Neural cell (in vitro differentiated cells): ENCODE measurements around the gene CARD14. TPM values are rescaled to one million over a fixed set of nuclear protein-coding genes. Genes with fewer than 3 reads are reported as not detected.

Experiments
- H2AFZ ChIP-seq: fragments of 200-600, 300-800 bp; sonication (generic), shearing (Covaris generic); 2 replicates; pipeline ENCODE4 v1.6.0; 2014; ENCODE audit warnings: low read depth, mild to moderate bottlenecking, antibody characterized with exemption, low read length, moderate library complexity
- H3F3A ChIP-seq: fragments of 200-600 bp; shearing (Covaris generic); 2 replicates; pipeline ENCODE4 v1.6.1; 2016; ENCODE audit warnings: mild to moderate bottlenecking, moderate library complexity, mixed read lengths, antibody characterized with exemption, low read length; ENCODE audit not compliant: insufficient read depth, poor library complexity, severe bottlenecking
- H3K27ac ChIP-seq: fragments of 200-600, 300-800 bp; sonication (generic), shearing (Covaris generic); 2 replicates; pipeline ENCODE4 v1.5.1; 2014; ENCODE audit warnings: mild to moderate bottlenecking, low read length, moderate library complexity
- H3K27me3 ChIP-seq: fragments of 300-800, 200-600 bp; sonication (generic), shearing (Covaris generic); 2 replicates; pipeline ENCODE4 v1.6.0; 2014; ENCODE audit warnings: mild to moderate bottlenecking, low read depth, low read length, moderate library complexity; ENCODE audit not compliant: insufficient read depth
- H3K36me3 ChIP-seq: fragments of 300-800, 200-600 bp; sonication (generic), shearing (Covaris generic); 2 replicates; pipeline ENCODE4 v1.5.1; 2014; ENCODE audit warnings: mild to moderate bottlenecking, antibody characterized with exemption, low read length, moderate library complexity; ENCODE audit not compliant: insufficient read depth
- H3K4me2 ChIP-seq: fragments of 300-800, 200-600 bp; sonication (generic), shearing (Covaris generic); 2 replicates; pipeline ENCODE4 v1.6.0; 2014; ENCODE audit warnings: mild to moderate bottlenecking, low read length
- H3K4me3 ChIP-seq: fragments of 300-800, 200-600 bp; sonication (generic), shearing (Covaris generic); 2 replicates; pipeline ENCODE4 v1.5.1; 2014; ENCODE audit warnings: mild to moderate bottlenecking, low read length, moderate library complexity
- H3K79me2 ChIP-seq: fragments of 200-600 bp; shearing (Covaris generic); replicated peaks from 2 replicates; pipeline ENCODE4 v1.6.0; 2014; ENCODE audit warnings: mild to moderate bottlenecking, low read length, moderate library complexity; ENCODE audit not compliant: insufficient read depth
- H3K9ac ChIP-seq: fragments of 300-800, 200-600 bp; sonication (generic), shearing (Covaris generic); 2 replicates; pipeline ENCODE4 v1.6.1; 2016; ENCODE audit warnings: mild to moderate bottlenecking, low read length, mixed read lengths
- H3K9me2 ChIP-seq: fragments of 200-600 bp; shearing (Covaris generic); 2 replicates; pipeline ENCODE4 v1.6.1; 2016; ENCODE audit warnings: mild to moderate bottlenecking, low read length, mixed read lengths; ENCODE audit not compliant: insufficient read depth
- H3K9me3 ChIP-seq: fragments of 200-600, 300-800 bp; sonication (generic), shearing (Covaris generic); 2 replicates; pipeline ENCODE4 v1.6.1; 2016; ENCODE audit warnings: mild to moderate bottlenecking, mixed run types, low read length, moderate library complexity, mixed read lengths
- H4K20me1 ChIP-seq: fragments of 200-600 bp; shearing (Covaris generic); 2 replicates; pipeline ENCODE4 v1.6.1; 2016; ENCODE audit warnings: mild to moderate bottlenecking, mixed run types; ENCODE audit not compliant: insufficient read depth
- EP300 ChIP-seq: fragments of 450-650 bp; conservative IDR thresholded peaks from 2 replicates; pipeline ENCODE4 v1.6.1; 2014; ENCODE audit warnings: antibody characterized with exemption, mild to moderate bottlenecking, moderate library complexity; ENCODE audit not compliant: poor library complexity, severe bottlenecking
- EZH2 ChIP-seq: fragments of 200-600, 300-800 bp; shearing (Covaris generic), sonication (generic); IDR thresholded peaks from 2 replicates; pipeline ENCODE4 v1.6.1; 2014; ENCODE audit warnings: antibody characterized with exemption, low read length, borderline replicate concordance, mild to moderate bottlenecking; ENCODE audit not compliant: insufficient read depth, poor library complexity, severe bottlenecking
- MXI1 ChIP-seq: fragments of 450-650 bp; conservative IDR thresholded peaks from 2 replicates; pipeline ENCODE4 v1.6.1; 2014; ENCODE audit warnings: antibody characterized with exemption, mild to moderate bottlenecking; ENCODE audit not compliant: poor library complexity, severe bottlenecking
- POLR2AphosphoS5 ChIP-seq: IDR thresholded peaks from 2 replicates; pipeline ENCODE4 v1.6.1; 2012
- RAD21 ChIP-seq: fragments of 450-650 bp; conservative IDR thresholded peaks from 2 replicates; pipeline ENCODE4 v1.6.1; 2014; ENCODE audit warnings: antibody characterized with exemption, mild to moderate bottlenecking, moderate library complexity
- SMC3 ChIP-seq: fragments of 450-650 bp; conservative IDR thresholded peaks from 2 replicates; pipeline ENCODE4 v1.6.1; 2014; ENCODE audit warnings: antibody characterized with exemption, mild to moderate bottlenecking, moderate library complexity; ENCODE audit not compliant: poor library complexity
- TAF1 ChIP-seq: IDR thresholded peaks from 2 replicates; pipeline ENCODE4 v1.6.1; 2012; ENCODE audit warnings: low read depth
- polyA plus RNA-seq: library from polyadenylated mRNA; depleted of rRNA; stranded (reverse); fragments of >200 nt; gene quantifications from 2 replicates; pipeline ENCODE4 v1.2.3, GENCODE V29; 2014
- TF ChIP-seq, protein P1 (sequence below): IDR thresholded peaks from 2 replicates; pipeline ENCODE4 v1.6.1; 2012; ENCODE audit warnings: borderline replicate concordance
- TF ChIP-seq, protein P2 (sequence below): fragments of 450-650 bp; IDR thresholded peaks from 2 replicates; pipeline ENCODE4 v1.5.1; 2014; ENCODE audit warnings: antibody characterized with exemption, mild to moderate bottlenecking, moderate library complexity; ENCODE audit not compliant: poor library complexity, severe bottlenecking

Gene CARD14
- polyA plus RNA-seq, 1 donor from 2014 or later, result 0.12 TPM

DNA sequence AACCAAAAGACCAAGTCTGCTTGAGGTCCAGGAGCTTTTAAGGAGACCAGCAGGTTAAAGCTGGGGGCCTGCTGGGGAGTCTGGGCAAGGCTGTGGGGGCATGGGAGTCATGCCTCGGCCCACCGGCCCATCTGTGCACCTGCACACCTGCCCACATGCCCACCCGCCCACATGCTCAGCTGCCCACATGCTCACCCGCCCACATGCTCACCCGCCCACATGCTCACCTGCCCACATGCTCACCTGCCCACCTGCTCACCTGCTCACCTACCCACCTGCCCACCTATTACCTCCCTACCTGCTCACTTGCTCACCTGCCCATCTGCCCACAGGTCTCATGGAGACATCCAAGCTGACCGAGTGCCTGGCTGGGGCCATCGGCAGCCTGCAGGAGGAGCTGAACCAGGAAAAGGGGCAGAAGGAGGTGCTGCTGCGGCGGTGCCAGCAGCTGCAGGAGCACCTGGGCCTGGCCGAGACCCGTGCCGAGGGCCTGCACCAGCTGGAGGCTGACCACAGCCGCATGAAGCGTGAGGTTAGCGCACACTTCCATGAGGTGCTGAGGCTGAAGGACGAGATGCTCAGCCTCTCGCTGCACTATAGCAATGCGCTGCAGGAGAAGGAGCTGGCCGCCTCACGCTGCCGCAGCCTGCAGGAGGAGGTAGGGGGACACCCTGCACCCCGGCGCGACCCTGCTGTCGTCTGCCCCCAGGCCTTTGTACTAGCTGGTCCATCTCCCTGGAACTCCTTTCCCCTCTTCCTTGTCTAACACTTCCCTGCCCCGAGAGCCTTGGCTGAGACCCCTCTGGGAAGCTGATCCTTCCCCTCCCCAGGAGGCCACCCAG is 14.0 kb downstream of the CARD14 start:
- Histone ChIP-seq H3K4me3 (no peak overlapping the region), H3K9me2 (no peaks in the 10 kb centered on the region), H3K79me2 (no peaks in the 10 kb centered on the region), H3K9me3 (no peaks in the 10 kb centered on the region), H3K4me2 (no peak overlapping the region), H3K27ac (no peak overlapping the region), H2AFZ (no peak overlapping the region), H3K27me3 (no peaks in the 10 kb centered on the region), H3K9ac (no peak overlapping the region), H4K20me1 (no peaks in the 10 kb centered on the region), H3F3A (no peaks in the 10 kb centered on the region), H3K36me3 (no peaks in the 10 kb centered on the region)
- TF ChIP-seq EZH2 (no peak), EP300 (no peak), TAF1 (no peak), SMC3 (no peak), RAD21 (no peak), POLR2AphosphoS5 (no peak), MXI1 (no peak)
- TF ChIP-seq, protein P1, sequence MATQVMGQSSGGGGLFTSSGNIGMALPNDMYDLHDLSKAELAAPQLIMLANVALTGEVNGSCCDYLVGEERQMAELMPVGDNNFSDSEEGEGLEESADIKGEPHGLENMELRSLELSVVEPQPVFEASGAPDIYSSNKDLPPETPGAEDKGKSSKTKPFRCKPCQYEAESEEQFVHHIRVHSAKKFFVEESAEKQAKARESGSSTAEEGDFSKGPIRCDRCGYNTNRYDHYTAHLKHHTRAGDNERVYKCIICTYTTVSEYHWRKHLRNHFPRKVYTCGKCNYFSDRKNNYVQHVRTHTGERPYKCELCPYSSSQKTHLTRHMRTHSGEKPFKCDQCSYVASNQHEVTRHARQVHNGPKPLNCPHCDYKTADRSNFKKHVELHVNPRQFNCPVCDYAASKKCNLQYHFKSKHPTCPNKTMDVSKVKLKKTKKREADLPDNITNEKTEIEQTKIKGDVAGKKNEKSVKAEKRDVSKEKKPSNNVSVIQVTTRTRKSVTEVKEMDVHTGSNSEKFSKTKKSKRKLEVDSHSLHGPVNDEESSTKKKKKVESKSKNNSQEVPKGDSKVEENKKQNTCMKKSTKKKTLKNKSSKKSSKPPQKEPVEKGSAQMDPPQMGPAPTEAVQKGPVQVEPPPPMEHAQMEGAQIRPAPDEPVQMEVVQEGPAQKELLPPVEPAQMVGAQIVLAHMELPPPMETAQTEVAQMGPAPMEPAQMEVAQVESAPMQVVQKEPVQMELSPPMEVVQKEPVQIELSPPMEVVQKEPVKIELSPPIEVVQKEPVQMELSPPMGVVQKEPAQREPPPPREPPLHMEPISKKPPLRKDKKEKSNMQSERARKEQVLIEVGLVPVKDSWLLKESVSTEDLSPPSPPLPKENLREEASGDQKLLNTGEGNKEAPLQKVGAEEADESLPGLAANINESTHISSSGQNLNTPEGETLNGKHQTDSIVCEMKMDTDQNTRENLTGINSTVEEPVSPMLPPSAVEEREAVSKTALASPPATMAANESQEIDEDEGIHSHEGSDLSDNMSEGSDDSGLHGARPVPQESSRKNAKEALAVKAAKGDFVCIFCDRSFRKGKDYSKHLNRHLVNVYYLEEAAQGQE, result no peak
- TF ChIP-seq, protein P2, sequence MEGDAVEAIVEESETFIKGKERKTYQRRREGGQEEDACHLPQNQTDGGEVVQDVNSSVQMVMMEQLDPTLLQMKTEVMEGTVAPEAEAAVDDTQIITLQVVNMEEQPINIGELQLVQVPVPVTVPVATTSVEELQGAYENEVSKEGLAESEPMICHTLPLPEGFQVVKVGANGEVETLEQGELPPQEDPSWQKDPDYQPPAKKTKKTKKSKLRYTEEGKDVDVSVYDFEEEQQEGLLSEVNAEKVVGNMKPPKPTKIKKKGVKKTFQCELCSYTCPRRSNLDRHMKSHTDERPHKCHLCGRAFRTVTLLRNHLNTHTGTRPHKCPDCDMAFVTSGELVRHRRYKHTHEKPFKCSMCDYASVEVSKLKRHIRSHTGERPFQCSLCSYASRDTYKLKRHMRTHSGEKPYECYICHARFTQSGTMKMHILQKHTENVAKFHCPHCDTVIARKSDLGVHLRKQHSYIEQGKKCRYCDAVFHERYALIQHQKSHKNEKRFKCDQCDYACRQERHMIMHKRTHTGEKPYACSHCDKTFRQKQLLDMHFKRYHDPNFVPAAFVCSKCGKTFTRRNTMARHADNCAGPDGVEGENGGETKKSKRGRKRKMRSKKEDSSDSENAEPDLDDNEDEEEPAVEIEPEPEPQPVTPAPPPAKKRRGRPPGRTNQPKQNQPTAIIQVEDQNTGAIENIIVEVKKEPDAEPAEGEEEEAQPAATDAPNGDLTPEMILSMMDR, result no peak

DNA sequence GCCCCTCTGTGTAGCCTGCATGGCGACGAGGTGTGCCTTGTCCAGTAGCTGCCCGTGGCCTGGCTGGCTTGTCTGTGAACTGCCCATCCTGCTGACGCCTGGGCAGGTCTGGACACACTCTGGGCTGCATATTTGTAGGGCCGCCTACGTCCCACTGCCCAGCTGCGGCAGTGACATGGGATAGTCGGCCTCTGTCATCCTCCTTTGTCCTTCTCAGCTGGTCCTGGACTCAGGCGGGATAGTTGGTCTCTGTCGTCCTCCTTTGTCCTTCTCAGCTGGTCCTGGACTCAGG is 14.5 kb downstream of the CARD14 start:
- Histone ChIP-seq H3K9ac (no peak overlapping the region), H3F3A (no peaks in the 10 kb centered on the region), H3K36me3 (no peaks in the 10 kb centered on the region), H3K9me3 (no peaks in the 10 kb centered on the region), H3K79me2 (no peaks in the 10 kb centered on the region), H3K27ac (no peak overlapping the region), H3K4me3 (no peak overlapping the region), H3K27me3 (no peaks in the 10 kb centered on the region), H2AFZ (no peak overlapping the region), H3K4me2 (no peak overlapping the region), H4K20me1 (no peaks in the 10 kb centered on the region), H3K9me2 (no peaks in the 10 kb centered on the region)
- no peak for TF ChIP-seq MXI1
